ENCODE measurements around the gene IZUMO3.

- TF ChIP-seq POLR2AphosphoS5 (IDR thresholded peaks at IDR 0.05) (no peak), CTCF (IDR thresholded peaks at IDR 0.05 in 8 of 11, conservative IDR thresholded peaks at IDR 0.05 in 3 of 11) (no peak)
Observed at GRCh38 chr9:24500761-24501160, 44.9 kb downstream of the IZUMO3 start.

Measured in spleen (tissue), 7 donors.